RWPE1 (cell line): Measurements from ENCODE around the gene THADA.

Source experiments
- CTCF ChIA-PET: fragments of 350-600 bp; sonication (Branson Sonifier 250); formaldehyde crosslinking; extraction: SDS; loops from one replicate; lab custom pipeline; 2021; lab: Yijun Ruan, JAX
- POLR2A ChIA-PET: fragments of 400-600 bp; formaldehyde crosslinking; extraction: SDS; loops from one replicate; lab custom pipeline; 2020; ENCODE audit warnings: antibody characterized with exemption; ENCODE audit not compliant: low non-redundant PET; lab: Yijun Ruan, JAX
- DNase-seq: peaks from one replicate; pipeline ENCODE4 v3.0.0; 2012; ENCODE audit warnings: low spot score
- H3K27ac ChIP-seq: fragments of 450-650 bp; 2 replicates; pipeline ENCODE4 v1.5.1; 2017
- CTCF ChIP-seq: fragments of 450-650 bp; conservative IDR thresholded peaks from 2 replicates; pipeline ENCODE4 v1.5.1; 2017; ENCODE audit warnings: low read depth, mild to moderate bottlenecking

Gene THADA

GRCh38 chr2:43340066-43340465 lies 255.8 kb downstream of the THADA start:
- TF ChIP-seq CTCF, result no peak
- ChIA-PET CTCF (no interaction called here), POLR2A (no interaction called here)
- DNase-seq, result no peak
- H3K27ac ChIP-seq, result no peak overlapping the region

DNA sequence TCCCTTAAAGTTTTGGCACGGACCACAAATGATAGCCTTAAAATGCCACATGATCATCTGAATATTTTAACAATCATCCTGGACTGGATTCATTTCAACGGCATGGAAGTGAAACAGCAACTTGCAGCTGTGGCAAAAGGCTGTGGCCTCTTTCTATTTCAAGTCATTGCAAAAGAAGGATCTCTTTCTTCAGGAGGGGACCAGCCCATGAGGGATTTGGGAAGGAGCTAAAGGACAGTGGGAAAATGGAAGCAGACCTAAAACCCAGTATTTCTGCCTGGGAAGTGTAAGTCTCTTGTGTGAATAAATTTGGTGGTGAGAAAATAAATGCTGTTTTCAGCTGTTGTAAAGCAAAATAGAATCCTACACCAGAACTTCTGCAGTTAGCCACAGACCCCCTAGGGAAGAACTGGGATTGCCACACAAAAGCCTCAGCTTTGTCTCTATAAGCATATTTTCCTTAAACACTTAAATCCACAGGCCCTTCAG lies 262.1 kb downstream of the THADA start:
- peak overlapping the region; percentile 67 for H3K27ac ChIP-seq
- DNase-seq, result peak; percentile 46
- POLR2A ChIA-PET, result no interaction called here
- CTCF ChIA-PET, result interaction anchor here (0.6 kb wide), 2 partner anchors 24 to 581 kb away, joined by 3 to 4 read pairs; no protein-coding TSS in a partner anchor
- TF ChIP-seq CTCF, result no peak

- no peak for DNase-seq
- H3K27ac ChIP-seq, result no peak overlapping the region
- TF ChIP-seq CTCF, result no peak
- CTCF ChIA-PET, result interaction anchor here (0.6 kb wide), 1 partner anchor 279 kb away, joined by 3 read pairs; no protein-coding TSS in a partner anchor
- POLR2A ChIA-PET, result no interaction called here
Measured at GRCh38 chr2:43333101-43333655, 262.7 kb downstream of the THADA start.

- POLR2A ChIA-PET, result no interaction called here
- CTCF ChIA-PET, result interaction anchor here (0.6 kb wide), 1 partner anchor 280 kb away, joined by 3 read pairs; no protein-coding TSS in a partner anchor
- H3K27ac ChIP-seq, result no peak overlapping the region
- no peak for DNase-seq
- TF ChIP-seq CTCF, result no peak
Measured at GRCh38 chr2:43332653-43333052, 263.2 kb downstream of the THADA start.

DNA sequence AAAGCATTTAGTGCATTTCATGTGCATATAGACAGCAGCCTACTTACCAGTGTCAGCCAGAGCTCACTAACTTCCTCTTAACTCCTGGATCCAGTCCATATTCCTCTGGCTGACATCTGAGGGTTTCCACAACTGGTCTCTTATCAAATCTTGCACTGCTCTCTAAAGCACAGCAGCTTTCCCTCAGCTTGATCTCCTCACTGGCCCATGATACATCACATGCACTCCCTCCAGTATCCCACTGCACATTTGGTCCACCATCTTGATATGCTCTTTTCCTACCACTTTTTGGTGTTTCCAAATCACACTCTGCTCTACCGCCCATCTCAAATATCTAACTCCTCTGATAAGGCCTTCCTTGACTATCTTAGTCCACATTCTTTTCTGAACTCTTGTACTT lies 264.4 kb downstream of the THADA start:
- ChIA-PET POLR2A (no interaction called here), CTCF (no interaction called here)
- TF ChIP-seq CTCF, result no peak
- H3K27ac ChIP-seq, result no peak overlapping the region
- DNase-seq, result no peak

GRCh38 chr2:43329637-43330036 lies 266.2 kb downstream of the THADA start:
- POLR2A ChIA-PET, result no interaction called here
- H3K27ac ChIP-seq, result no peak overlapping the region
- CTCF ChIA-PET, result interaction anchor here (0.7 to 0.9 kb wide), 2 partner anchors 15 to 26 kb away, joined by 4 read pairs; no protein-coding TSS in a partner anchor
- no peak for DNase-seq
- no peak for TF ChIP-seq CTCF
